ENCODE results near the gene PROSER2.

PROSER2 gene

DNA sequence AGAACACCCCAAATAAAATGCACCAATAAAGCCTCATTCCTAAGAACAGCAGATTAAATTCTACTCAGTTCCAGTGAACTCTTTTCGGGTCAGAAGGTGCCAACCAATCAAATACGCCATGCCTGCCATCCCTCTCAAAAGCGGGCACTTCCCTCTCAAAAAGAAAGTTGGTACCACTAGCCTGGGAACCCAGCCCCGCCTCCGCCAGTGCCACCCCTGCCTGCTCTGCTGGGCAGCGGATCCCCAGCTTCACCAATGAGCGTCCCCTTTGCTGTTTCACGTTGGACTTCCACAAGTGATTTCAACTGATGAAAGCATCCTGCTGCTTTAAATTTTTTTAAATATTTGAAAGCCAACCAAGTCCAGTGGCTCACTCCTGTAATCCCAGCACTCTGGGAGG is 33.2 kb upstream of the PROSER2 start:
- TF ChIP-seq EZH2phosphoT487 (IDR thresholded peaks at IDR 0.05; ENCODE audit: borderline replicate concordance, low read length) = no peak
- TF ChIP-seq, protein P1, sequence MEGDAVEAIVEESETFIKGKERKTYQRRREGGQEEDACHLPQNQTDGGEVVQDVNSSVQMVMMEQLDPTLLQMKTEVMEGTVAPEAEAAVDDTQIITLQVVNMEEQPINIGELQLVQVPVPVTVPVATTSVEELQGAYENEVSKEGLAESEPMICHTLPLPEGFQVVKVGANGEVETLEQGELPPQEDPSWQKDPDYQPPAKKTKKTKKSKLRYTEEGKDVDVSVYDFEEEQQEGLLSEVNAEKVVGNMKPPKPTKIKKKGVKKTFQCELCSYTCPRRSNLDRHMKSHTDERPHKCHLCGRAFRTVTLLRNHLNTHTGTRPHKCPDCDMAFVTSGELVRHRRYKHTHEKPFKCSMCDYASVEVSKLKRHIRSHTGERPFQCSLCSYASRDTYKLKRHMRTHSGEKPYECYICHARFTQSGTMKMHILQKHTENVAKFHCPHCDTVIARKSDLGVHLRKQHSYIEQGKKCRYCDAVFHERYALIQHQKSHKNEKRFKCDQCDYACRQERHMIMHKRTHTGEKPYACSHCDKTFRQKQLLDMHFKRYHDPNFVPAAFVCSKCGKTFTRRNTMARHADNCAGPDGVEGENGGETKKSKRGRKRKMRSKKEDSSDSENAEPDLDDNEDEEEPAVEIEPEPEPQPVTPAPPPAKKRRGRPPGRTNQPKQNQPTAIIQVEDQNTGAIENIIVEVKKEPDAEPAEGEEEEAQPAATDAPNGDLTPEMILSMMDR (IDR thresholded peaks at IDR 0.05; ENCODE audit: low read depth, low read length, poor library complexity, severe bottlenecking) = no peak

DNA sequence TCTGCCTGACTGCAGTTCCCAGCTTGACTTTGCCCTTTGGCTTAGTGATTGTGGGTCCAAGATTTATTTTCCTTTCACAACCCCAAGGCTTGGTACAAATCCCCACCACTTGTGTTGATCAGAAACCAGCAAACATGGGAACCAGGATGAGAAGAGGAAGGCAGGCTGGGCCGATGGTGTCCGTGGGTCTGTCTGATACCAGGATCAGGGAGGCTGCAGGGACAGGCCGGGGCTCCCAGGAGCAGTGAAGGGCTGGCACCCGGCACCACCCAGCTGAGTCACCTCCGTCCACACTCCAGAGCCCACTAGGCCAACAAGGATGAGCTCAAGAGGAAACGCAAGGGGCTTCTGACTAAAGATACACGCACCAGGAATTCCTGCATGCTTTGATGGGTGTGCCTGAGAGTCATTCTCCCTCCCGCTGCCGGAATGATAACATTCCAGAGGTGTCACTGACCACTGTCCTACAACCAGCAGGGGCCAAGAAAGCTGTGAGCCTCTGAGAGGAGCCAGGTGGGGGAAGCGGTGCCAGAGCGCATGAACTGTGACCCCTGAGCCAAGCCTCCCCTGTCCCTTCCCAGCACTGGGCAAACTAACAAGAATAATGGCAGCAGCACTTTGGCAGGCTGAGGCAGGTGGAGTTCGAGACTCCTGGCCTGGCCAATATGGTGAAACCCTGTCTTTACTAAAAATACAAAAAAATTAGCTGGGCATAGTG is 29.2 kb upstream of the PROSER2 start:
- Histone ChIP-seq H3K27me3 (ENCODE audit: control insufficient read depth, low read length) (no peaks in the 10 kb centered on the region; the same call in 1 of the 2 replicates), H4K20me1 (ENCODE audit: control insufficient read depth, insufficient read depth, low read depth, low read length) (no peaks in the 10 kb centered on the region), H3K27ac (ENCODE audit: low read depth, low read length) (no peak overlapping the region), H3K4me1 (ENCODE audit: control insufficient read depth, low read length) (peaks cover 10% of the 10 kb centered on the region), H3F3A (ENCODE audit: control insufficient read depth, insufficient read depth) (no peaks in the 10 kb centered on the region), H3K9me3 (ENCODE audit: control insufficient read depth, insufficient read depth, low read length) (no peaks in the 10 kb centered on the region), H3K36me3 (ENCODE audit: control insufficient read depth, low read length) (no peaks in the 10 kb centered on the region), H3K4me2 (ENCODE audit: low read length) (no peak overlapping the region), H3K79me2 (ENCODE audit: control insufficient read depth, low read length) (no peaks in the 10 kb centered on the region), H3K9me2 (replicated peaks; ENCODE audit: control insufficient read depth, low read length) (no peaks in the 10 kb centered on the region), H3K4me3 (ENCODE audit: low read length) (no peak overlapping the region)
- no peak for TF ChIP-seq EZH2phosphoT487 (IDR thresholded peaks at IDR 0.05; ENCODE audit: borderline replicate concordance, low read length)
- TF ChIP-seq, protein P1 (IDR thresholded peaks at IDR 0.05; ENCODE audit: low read depth, low read length, poor library complexity, severe bottlenecking) = no peak

More for the DNA sequence above, 33.2 kb upstream of the PROSER2 start:
- Histone ChIP-seq H3K4me1 (ENCODE audit: control insufficient read depth, low read length) (no peaks in the 10 kb centered on the region), H3K36me3 (ENCODE audit: control insufficient read depth, low read length) (no peaks in the 10 kb centered on the region), H3K9me3 (ENCODE audit: control insufficient read depth, insufficient read depth, low read length) (no peaks in the 10 kb centered on the region), H3K27me3 (ENCODE audit: control insufficient read depth, low read length) (peaks cover 5% of the 10 kb centered on the region), H3K79me2 (ENCODE audit: control insufficient read depth, low read length) (no peaks in the 10 kb centered on the region), H4K20me1 (ENCODE audit: control insufficient read depth, insufficient read depth, low read depth, low read length) (no peaks in the 10 kb centered on the region), H3K4me2 (ENCODE audit: low read length) (no peak overlapping the region), H3K27ac (ENCODE audit: low read depth, low read length) (no peak overlapping the region), H3K4me3 (ENCODE audit: low read length) (no peak overlapping the region), H3F3A (ENCODE audit: control insufficient read depth, insufficient read depth) (no peaks in the 10 kb centered on the region), H3K9me2 (replicated peaks; ENCODE audit: control insufficient read depth, low read length) (no peaks in the 10 kb centered on the region)

DNA sequence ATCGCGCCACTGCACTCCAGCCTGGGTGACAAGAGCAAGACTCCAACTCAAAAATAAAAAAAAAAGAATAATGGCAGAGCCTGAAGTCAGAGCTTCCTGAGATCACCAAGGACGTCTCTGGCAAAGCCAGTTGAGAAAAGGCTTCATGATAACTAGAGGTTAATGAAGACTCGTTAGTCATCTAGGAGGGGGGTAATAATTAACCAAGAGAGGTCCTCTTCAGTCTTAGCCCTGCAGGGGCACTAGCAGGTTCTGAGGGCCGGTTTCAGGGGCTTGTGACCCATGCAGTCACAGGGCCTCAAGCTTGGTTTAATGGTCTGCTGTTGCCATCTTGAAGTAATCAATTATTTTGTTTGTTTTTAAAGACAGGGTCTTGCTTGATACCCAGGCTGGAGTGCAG is 28.6 kb upstream of the PROSER2 start:
- Histone ChIP-seq H3K4me2 (ENCODE audit: low read length) (no peak overlapping the region), H3K27ac (ENCODE audit: low read depth, low read length) (no peak overlapping the region), H3K4me1 (ENCODE audit: control insufficient read depth, low read length) (peaks cover 16% of the 10 kb centered on the region), H3K9me2 (replicated peaks; ENCODE audit: control insufficient read depth, low read length) (no peaks in the 10 kb centered on the region), H3K4me3 (ENCODE audit: low read length) (no peak overlapping the region), H3F3A (ENCODE audit: control insufficient read depth, insufficient read depth) (no peaks in the 10 kb centered on the region), H3K9me3 (ENCODE audit: control insufficient read depth, insufficient read depth, low read length) (no peaks in the 10 kb centered on the region), H3K79me2 (ENCODE audit: control insufficient read depth, low read length) (no peaks in the 10 kb centered on the region), H3K36me3 (ENCODE audit: control insufficient read depth, low read length) (no peaks in the 10 kb centered on the region), H4K20me1 (ENCODE audit: control insufficient read depth, insufficient read depth, low read depth, low read length) (no peaks in the 10 kb centered on the region), H3K27me3 (ENCODE audit: control insufficient read depth, low read length) (no peaks in the 10 kb centered on the region; the same call in 1 of the 2 replicates)
- TF ChIP-seq, protein P1 (IDR thresholded peaks at IDR 0.05; ENCODE audit: low read depth, low read length, poor library complexity, severe bottlenecking) = no peak
- TF ChIP-seq EZH2phosphoT487 (IDR thresholded peaks at IDR 0.05; ENCODE audit: borderline replicate concordance, low read length) = no peak
